HCT116 (cell line): ENCODE measurements around the gene PSAP. TPM values are rescaled to one million over a fixed set of nuclear protein-coding genes. Genes with fewer than 3 reads are reported as not detected.
A peak's percentile ranks its signal among the peaks of the same experiment; 100 is the strongest.

Source experiments
- ATAC-seq: fragments of 200-7000 bp; cut with Tn5 transposase; 2 replicates; pipeline ENCODE4 v1.9.1; 2020; ENCODE audit warnings: mild to moderate bottlenecking, moderate library complexity
- BruUV-seq: library from RNA; stranded (reverse); fragments of 400-500 nt; replicated peaks from 2 replicates; lab custom pipeline; 2021; lab: Mats Ljungman, UMichigan
- CTCF ChIA-PET: fragments of 300-600 bp; sonication (Branson Sonifier 250); formaldehyde crosslinking; loops from one replicate; lab custom pipeline; 2021; ENCODE audit warnings: antibody characterized with exemption; lab: Charles Lee
- POLR2A ChIA-PET: fragments of 300-600, 350-600 bp; sonication (Branson Sonifier 250); formaldehyde crosslinking; loops from one replicate; lab custom pipeline; 2021; ENCODE audit warnings: antibody characterized with exemption; lab: Charles Lee
- RAD21 ChIA-PET, 2 experiments: fragments of 300-600 bp; sonication (Branson Sonifier 250); formaldehyde crosslinking; loops; one replicate each; lab custom pipeline; 2023; ENCODE audit warnings: low total read pairs in 2 of 2; ENCODE audit not compliant: uncharacterized antibody in 2 of 2, unreplicated experiment in 2 of 2, low non-redundant PET in 1 of 2; lab: Charles Lee
- DNase-seq: peaks from one replicate; pipeline ENCODE4 v3.0.0-alpha.2; 2010; ENCODE audit warnings: low read depth, low spot score
- H2AFZ ChIP-seq: fragments of 200-600 bp; shearing (Covaris generic), sonication (generic); 2 replicates; pipeline ENCODE4 v1.6.1; 2017; ENCODE audit warnings: low read depth, mixed run types, mixed read lengths, antibody characterized with exemption, low read length; ENCODE audit not compliant: poor library complexity, severe bottlenecking
- H3K27ac ChIP-seq: 2 replicates; pipeline ENCODE4 v1.5.1; 2012; ENCODE audit warnings: low read depth, low read length
- H3K27me3 ChIP-seq: fragments of 200-600 bp; sonication (generic); 2 replicates; pipeline ENCODE4 v1.6.1; 2016; ENCODE audit warnings: mixed run types, low read length, mixed read lengths; ENCODE audit not compliant: insufficient read depth
- H3K36me3 ChIP-seq, 2 experiments: fragments of 200-500 bp in 1 of 2; fragments of 200-600 bp in 1 of 2; sonication (Bioruptor generic) in 1 of 2; sonication (generic) in 1 of 2; 2 replicates each; pipeline versions ENCODE4 v1.5.1 to v1.6.1; 2014 to 2016; ENCODE audit warnings: low read length in 2 of 2, inconsistent platforms in 1 of 2, mixed read lengths in 1 of 2, mixed run types in 1 of 2; ENCODE audit not compliant: insufficient read depth in 2 of 2, control insufficient read depth in 1 of 2
- H3K4me1 ChIP-seq, 2 experiments: fragments of 200-600 bp in 1 of 2; sonication (generic) in 1 of 2; 2 replicates each; pipeline versions ENCODE4 v1.5.1 to v1.6.1; 2012 to 2017; ENCODE audit warnings: low read length in 2 of 2, inconsistent platforms in 1 of 2, mild to moderate bottlenecking in 1 of 2, mixed read lengths in 1 of 2, mixed run types in 1 of 2, moderate library complexity in 1 of 2; ENCODE audit not compliant: insufficient read depth in 2 of 2, control insufficient read depth in 1 of 2
- H3K4me2 ChIP-seq: fragments of 200-600 bp; sonication (generic); 2 replicates; pipeline ENCODE4 v1.6.1; 2017; ENCODE audit warnings: mixed run types, low read length, mixed read lengths
- H3K4me3 ChIP-seq, 2 experiments: fragments of 200-600 bp in 1 of 2; sonication (generic) in 1 of 2; replicated peaks in 1 of 2; 2 replicates each; pipeline ENCODE4 v1.5.1; 2011 to 2016; ENCODE audit warnings: low read length in 2 of 2, control low read depth in 1 of 2, low read depth in 1 of 2, mild to moderate bottlenecking in 1 of 2, mixed read lengths in 1 of 2, mixed run types in 1 of 2
- H3K79me2 ChIP-seq: fragments of 200-600 bp; sonication (generic); 2 replicates; pipeline ENCODE4 v1.6.1; 2017; ENCODE audit warnings: mild to moderate bottlenecking, mixed run types, low read length, moderate library complexity, mixed read lengths; ENCODE audit not compliant: insufficient read depth
- H3K9ac ChIP-seq: fragments of 200-600 bp; sonication (generic); 2 replicates; pipeline ENCODE4 v1.6.1; 2016; ENCODE audit warnings: low read length, mixed read lengths
- H3K9me2 ChIP-seq: fragments of 200-600 bp; sonication (generic), shearing (Covaris generic); 2 replicates; pipeline ENCODE4 v1.6.1; 2017; ENCODE audit warnings: mixed run types, mild to moderate bottlenecking, moderate library complexity; ENCODE audit not compliant: insufficient read depth
- H3K9me3 ChIP-seq, 2 experiments: fragments of 200-500 bp in 1 of 2; fragments of 200-600 bp in 1 of 2; sonication (Bioruptor generic) in 1 of 2; sonication (generic) in 1 of 2; 2 replicates each; pipeline ENCODE4 v1.6.1; 2014 to 2017; ENCODE audit warnings: low read length in 2 of 2, mixed read lengths in 2 of 2, inconsistent platforms in 1 of 2, low read depth in 1 of 2, mild to moderate bottlenecking in 1 of 2, mixed run types in 1 of 2, moderate library complexity in 1 of 2; ENCODE audit not compliant: control insufficient read depth in 1 of 2, insufficient read depth in 1 of 2
- H4K20me1 ChIP-seq: fragments of 200-600 bp; sonication (generic), shearing (Covaris generic); 2 replicates; pipeline ENCODE4 v1.6.1; 2017; ENCODE audit warnings: mixed run types, mild to moderate bottlenecking, moderate library complexity; ENCODE audit not compliant: insufficient read depth
- POLR2AphosphoS5 ChIP-seq: IDR thresholded peaks from 2 replicates; pipeline ENCODE4 v1.6.1; 2011; ENCODE audit warnings: mild to moderate bottlenecking, low read depth, low read length, moderate library complexity
- REST ChIP-seq: IDR thresholded peaks from 2 replicates; pipeline ENCODE4 v1.6.1; 2012; ENCODE audit warnings: low read depth
- intact Hi-C: fragments of 100-400 bp; cut with micrococcal nuclease; formaldehyde crosslinking; loops from 2 replicates; pipeline ENCODE4 v1.10.0; 2022
- total RNA-seq: library from RNA; stranded (reverse); gene quantifications from one replicate; pipeline ENCODE4 v1.2.1, GENCODE V29; 2021; ENCODE audit not compliant: unreplicated experiment

The PSAP gene
- total RNA-seq, 1 experiment from 2014 or later = 444 TPM

GRCh38 chr10:71795248-71795647, 55.8 kb downstream of the PSAP start:
- intact Hi-C loops = loop anchor here (10.0 kb wide), 1 partner anchor 210 kb away; no protein-coding TSS in a partner anchor
- RAD21 ChIA-PET = no interaction called here

More at GRCh38 chr10:71795248-71795647, 55.8 kb downstream of the PSAP start:
- Histone ChIP-seq H3K4me3 (no peak overlapping the region), H4K20me1 (no peaks in the 10 kb centered on the region), H3K27ac (no peak overlapping the region), H3K27me3 (0 out of 2 replicates have a peak, but pooled peaks cover 4% of the 10 kb centered on the region), H3K4me1 (no peaks in the 10 kb centered on the region), H3K36me3 (no peaks in the 10 kb centered on the region), H2AFZ (no peak overlapping the region), H3K79me2 (no peaks in the 10 kb centered on the region), H3K4me2 (no peak overlapping the region), H3K9me2 (no peaks in the 10 kb centered on the region), H3K9ac (no peak overlapping the region), H3K9me3 (no peaks in the 10 kb centered on the region)
- ChIA-PET POLR2A (no interaction called here), CTCF (interaction anchor here (0.9 kb wide), 1 partner anchor 22 kb away, joined by 3 read pairs; no protein-coding TSS in a partner anchor)
- no peak for DNase-seq
- BruUV-seq = no TSS peak
- TF ChIP-seq REST (peak; percentile 91), POLR2AphosphoS5 (no peak)
- no peak for ATAC-seq
